ENCODE measurements around the gene COMTD1. TPM values are rescaled to one million over a fixed set of nuclear protein-coding genes. Genes with fewer than 3 reads are reported as not detected.

The COMTD1 gene
- total RNA-seq, 4 donors from 2014 or later = 3.2 to 59.7 (median 22.9) TPM

DNA sequence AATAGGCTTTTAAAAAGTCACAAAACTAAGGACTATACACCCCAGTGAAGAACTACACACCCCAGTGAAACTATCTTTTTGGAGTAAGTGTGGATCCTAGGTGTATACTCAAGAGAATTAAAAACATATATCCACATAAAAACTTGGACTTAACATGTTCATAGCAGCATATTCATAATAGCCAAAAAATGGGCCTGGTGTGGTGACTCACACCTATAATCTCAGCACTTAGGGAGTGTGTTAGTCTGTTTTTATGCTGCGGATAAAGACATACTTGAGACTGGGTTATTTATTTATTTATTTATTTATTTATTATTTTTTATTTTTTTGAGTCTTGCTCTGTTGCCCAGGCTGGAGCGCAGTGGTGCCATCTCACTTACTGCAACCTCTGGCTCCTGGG lies 19.0 kb upstream of the COMTD1 start:
- no peak for DNase-seq
- Histone ChIP-seq H3K9me3 (peaks cover 0 to 8% of the 10 kb centered on the region in 2 donors), H3K4me3 (no peak overlapping the region), H3K4me1 (no peaks in the 10 kb centered on the region), H3K27me3 (no peaks in the 10 kb centered on the region), H3K36me3 (no peaks in the 10 kb centered on the region), H3K27ac (no peak overlapping the region)
- TF ChIP-seq POLR2A (IDR thresholded peaks at IDR 0.05) (no peak), CTCF (IDR thresholded peaks at IDR 0.05) (no peak)
- intact Hi-C loops (cut with DNase I; ENCODE audit: low total_unique reads) = no loop called here

GRCh38 chr10:75253281-75254220 lies 17.8 kb upstream of the COMTD1 start:
- TF ChIP-seq POLR2A (IDR thresholded peaks at IDR 0.05) = no peak
- no peak for TF ChIP-seq CTCF (IDR thresholded peaks at IDR 0.05)
- Histone ChIP-seq H3K36me3 (no peaks in the 10 kb centered on the region), H3K4me1 (no peaks in the 10 kb centered on the region), H3K4me3 (no peak overlapping the region), H3K27me3 (no peaks in the 10 kb centered on the region), H3K9me3 (peaks cover 0 to 8% of the 10 kb centered on the region in 2 donors), H3K27ac (no peak overlapping the region)
- intact Hi-C loops (cut with DNase I; ENCODE audit: low total_unique reads) = no loop called here
- DNase-seq = no peak

- Histone ChIP-seq H3K4me3 (no peak overlapping the region), H3K27me3 (no peaks in the 10 kb centered on the region), H3K36me3 (no peaks in the 10 kb centered on the region), H3K4me1 (no peaks in the 10 kb centered on the region), H3K9me3 (peaks cover 0 to 8% of the 10 kb centered on the region in 2 donors), H3K27ac (no peak overlapping the region)
- no peak for DNase-seq
- TF ChIP-seq POLR2A (IDR thresholded peaks at IDR 0.05) (no peak), CTCF (IDR thresholded peaks at IDR 0.05) (no peak)
- intact Hi-C loops (cut with DNase I; ENCODE audit: low total_unique reads) = no loop called here
Observed at GRCh38 chr10:75250934-75251333, 15.2 kb upstream of the COMTD1 start.

GRCh38 chr10:75247797-75248196 lies 12.0 kb upstream of the COMTD1 start:
- H3K27me3 ChIP-seq = no peaks in the 10 kb centered on the region
- DNase-seq = no peak
- H3K4me1 ChIP-seq = no peaks in the 10 kb centered on the region
- H3K9me3 ChIP-seq = no peaks in the 10 kb centered on the region
- no peaks in the 10 kb centered on the region for H3K36me3 ChIP-seq
- H3K27ac ChIP-seq = no peak overlapping the region
- no peak for TF ChIP-seq CTCF (IDR thresholded peaks at IDR 0.05)
- no peak for TF ChIP-seq POLR2A (IDR thresholded peaks at IDR 0.05)
- intact Hi-C loops (cut with DNase I; ENCODE audit: low total_unique reads) = no loop called here
- no peak overlapping the region for H3K4me3 ChIP-seq

DNA sequence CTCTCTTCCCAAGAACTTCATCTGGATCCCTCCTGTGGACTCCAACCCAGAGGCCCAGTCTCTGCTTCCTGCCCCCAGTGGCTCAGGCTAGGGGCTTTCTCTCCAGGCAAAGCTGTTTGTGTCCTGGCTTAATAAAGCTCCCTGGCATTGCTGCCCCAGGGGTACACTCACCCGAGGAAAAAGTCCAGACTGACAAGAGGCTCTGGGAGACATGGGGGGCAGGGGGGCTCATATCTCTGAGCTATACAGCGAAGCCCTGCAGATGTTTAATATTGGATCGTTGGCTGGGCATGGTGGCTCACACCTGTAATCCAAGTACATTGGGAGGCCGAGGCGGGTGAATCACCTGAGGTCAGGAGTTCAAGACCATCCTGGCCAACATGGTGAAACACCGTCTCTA lies 10.7 kb upstream of the COMTD1 start:
- intact Hi-C loops (cut with DNase I; ENCODE audit: low total_unique reads) = no loop called here
- H3K27me3 ChIP-seq = no peaks in the 10 kb centered on the region
- H3K27ac ChIP-seq = no peak overlapping the region
- no peaks in the 10 kb centered on the region for H3K9me3 ChIP-seq
- no peaks in the 10 kb centered on the region for H3K36me3 ChIP-seq
- H3K4me3 ChIP-seq = no peak overlapping the region
- no peak for TF ChIP-seq CTCF (IDR thresholded peaks at IDR 0.05)
- TF ChIP-seq POLR2A (IDR thresholded peaks at IDR 0.05) = no peak
- no peak for DNase-seq
- H3K4me1 ChIP-seq = no peaks in the 10 kb centered on the region

Measured in uterus (tissue), 4 donors.